ENCODE measurements around the gene KRTAP5-11.
"Not testable (repeated sequence)": the region's sequence is repeated elsewhere in the genome, so short reads cannot be mapped to it uniquely, and the experiment has no call there.

KRTAP5-11 gene

DNA sequence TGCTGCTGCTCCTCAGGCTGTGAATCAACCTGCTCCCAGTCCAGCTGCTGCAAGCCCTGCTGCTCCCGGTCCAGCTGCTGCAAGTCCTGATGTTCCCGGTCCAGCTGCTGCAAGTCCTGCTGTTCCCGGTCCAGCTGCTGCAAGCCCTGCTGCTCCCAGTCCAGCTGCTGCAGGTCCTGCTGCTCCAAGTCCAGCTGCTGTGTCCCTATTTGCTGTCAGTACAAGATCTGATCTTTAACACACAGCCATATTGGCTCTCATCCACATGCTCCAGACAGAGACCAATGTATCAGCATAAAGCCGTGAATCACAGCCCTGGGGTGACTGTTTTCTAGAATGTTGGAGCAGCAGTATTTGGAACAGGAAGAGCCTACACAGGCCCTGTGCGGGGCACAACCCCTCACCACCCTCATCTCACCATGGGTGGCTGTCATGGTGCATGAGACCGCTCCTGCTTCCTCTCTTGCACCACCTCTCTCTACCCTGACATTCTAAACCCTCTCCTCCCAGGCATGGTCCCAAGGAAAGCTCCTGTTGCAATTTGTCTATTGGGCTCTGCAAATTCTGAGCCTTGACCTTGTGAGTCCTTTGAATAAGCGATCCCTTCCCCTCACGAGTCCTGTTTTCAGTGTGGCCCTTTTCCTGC, 13.8 kb downstream of the KRTAP5-11 start:
- Histone ChIP-seq H3K36me3 (no peaks in the 10 kb centered on the region), H3K27me3 (no peaks in the 10 kb centered on the region), H3K9me3 (no peaks in the 10 kb centered on the region), H3K4me3 (ENCODE audit: low read depth, low read length) (no peak overlapping the region), H3K4me1 (no peaks in the 10 kb centered on the region)
- peak; percentile 25 for DNase-seq
- TF ChIP-seq, protein P1, sequence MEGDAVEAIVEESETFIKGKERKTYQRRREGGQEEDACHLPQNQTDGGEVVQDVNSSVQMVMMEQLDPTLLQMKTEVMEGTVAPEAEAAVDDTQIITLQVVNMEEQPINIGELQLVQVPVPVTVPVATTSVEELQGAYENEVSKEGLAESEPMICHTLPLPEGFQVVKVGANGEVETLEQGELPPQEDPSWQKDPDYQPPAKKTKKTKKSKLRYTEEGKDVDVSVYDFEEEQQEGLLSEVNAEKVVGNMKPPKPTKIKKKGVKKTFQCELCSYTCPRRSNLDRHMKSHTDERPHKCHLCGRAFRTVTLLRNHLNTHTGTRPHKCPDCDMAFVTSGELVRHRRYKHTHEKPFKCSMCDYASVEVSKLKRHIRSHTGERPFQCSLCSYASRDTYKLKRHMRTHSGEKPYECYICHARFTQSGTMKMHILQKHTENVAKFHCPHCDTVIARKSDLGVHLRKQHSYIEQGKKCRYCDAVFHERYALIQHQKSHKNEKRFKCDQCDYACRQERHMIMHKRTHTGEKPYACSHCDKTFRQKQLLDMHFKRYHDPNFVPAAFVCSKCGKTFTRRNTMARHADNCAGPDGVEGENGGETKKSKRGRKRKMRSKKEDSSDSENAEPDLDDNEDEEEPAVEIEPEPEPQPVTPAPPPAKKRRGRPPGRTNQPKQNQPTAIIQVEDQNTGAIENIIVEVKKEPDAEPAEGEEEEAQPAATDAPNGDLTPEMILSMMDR (IDR thresholded peaks at IDR 0.05; ENCODE audit: low read depth, low read length): no peak

- DNase-seq; H3K9me3 ChIP-seq; H3K4me1 ChIP-seq; H3K36me3 ChIP-seq; H3K27me3 ChIP-seq; H3K4me3 ChIP-seq (ENCODE audit: low read depth, low read length): not testable (repeated sequence)
Measured at GRCh38 chr11:71567633-71568032, 15.0 kb downstream of the KRTAP5-11 start.

DNA sequence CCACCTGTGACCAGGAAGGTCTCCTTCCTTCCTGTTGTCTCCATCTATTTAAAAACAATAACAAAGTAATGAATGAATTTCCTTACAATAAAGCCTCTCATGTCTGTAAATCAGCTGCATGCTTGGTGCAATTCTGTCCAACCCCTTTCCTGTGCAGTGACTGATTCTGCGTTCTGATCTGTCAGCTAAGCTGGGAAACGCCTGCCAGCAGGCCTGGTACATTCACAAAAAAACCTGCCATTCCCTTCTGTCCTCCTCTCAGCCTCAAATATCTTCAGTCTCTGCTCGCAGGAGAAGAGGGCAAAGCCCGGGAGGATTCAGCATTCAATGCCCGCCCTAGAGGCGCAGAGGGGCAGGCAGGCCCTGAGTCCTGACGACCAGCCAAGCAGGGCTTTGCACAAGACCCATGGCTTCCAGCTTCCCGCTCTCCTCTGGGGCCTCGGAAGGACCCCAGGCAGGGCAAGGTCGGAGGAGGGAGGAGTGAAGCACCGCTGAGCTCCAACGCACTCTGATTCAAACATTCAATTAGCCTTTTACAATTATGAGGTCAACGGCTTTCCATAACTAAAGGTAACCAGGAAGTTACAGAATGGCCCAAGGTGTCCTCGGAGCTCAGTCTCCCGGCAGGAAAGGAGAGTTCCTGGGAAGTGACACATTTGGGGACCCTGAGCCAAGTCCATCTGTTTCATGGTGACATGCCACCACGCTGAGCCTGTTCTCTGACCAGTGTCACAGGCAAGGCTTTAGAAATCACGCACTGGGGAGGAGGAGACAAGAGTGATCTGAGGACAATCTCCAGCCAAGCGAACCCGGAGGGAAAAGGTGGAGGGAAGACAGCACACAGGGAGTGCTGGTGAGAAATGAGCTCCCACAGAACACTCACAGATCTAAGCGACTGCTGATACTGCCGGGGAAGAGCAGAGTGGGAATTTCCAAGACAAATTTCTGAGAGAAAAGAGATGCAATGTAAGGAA, 15.8 kb downstream of the KRTAP5-11 start:
- not testable (repeated sequence) for H3K27me3 ChIP-seq; H3K4me1 ChIP-seq; DNase-seq; H3K36me3 ChIP-seq; H3K9me3 ChIP-seq; H3K4me3 ChIP-seq (ENCODE audit: low read depth, low read length)

DNA sequence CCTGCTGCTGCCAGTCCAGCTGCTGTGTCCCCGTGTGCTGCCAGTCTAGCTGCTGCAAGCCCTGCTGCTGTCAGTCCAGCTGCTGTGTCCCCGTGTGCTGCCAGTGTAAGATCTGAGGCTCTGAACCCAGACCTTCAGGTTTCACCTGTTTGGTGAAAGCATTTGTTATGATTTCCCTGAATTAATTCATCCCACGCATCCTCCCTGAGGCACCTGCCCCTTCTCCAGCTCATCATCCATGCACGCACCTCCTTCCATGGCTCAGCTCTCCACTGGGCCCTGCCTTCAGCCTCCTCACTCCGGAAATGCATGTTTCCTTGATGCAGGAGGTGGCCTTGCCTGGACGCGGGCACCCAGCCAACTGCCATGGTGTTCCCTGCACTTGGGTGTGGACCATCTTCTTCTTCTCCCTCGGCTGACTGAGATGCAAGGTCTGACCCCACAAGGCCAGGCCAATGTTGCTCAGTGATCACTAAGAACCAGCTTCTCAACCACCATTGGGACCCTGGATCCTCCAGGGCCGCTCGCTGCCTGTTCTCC, 16.5 kb downstream of the KRTAP5-11 start:
- Histone ChIP-seq H3K9me3 (no peaks in the 10 kb centered on the region), H3K36me3 (no peaks in the 10 kb centered on the region), H3K4me1 (no peaks in the 10 kb centered on the region), H3K4me3 (ENCODE audit: low read depth, low read length) (no peak overlapping the region), H3K27me3 (no peaks in the 10 kb centered on the region)
- DNase-seq: no peak
- TF ChIP-seq, protein P1 (IDR thresholded peaks at IDR 0.05; ENCODE audit: low read depth, low read length): no peak

GRCh38 chr11:71565263-71565662, 17.4 kb downstream of the KRTAP5-11 start, which contains the start of gene KRTAP5-10:
TSS of gene KRTAP5-10 (plus strand) at chr11:71565563. CDS start at chr11:71565588, 25 bp downstream.
- Histone ChIP-seq H3K27me3 (no peaks in the 10 kb centered on the region), H3K36me3 (no peaks in the 10 kb centered on the region), H3K4me1 (no peaks in the 10 kb centered on the region), H3K9me3 (no peaks in the 10 kb centered on the region), H3K4me3 (ENCODE audit: low read depth, low read length) (no peak within 1 kb of the TSS)
- TF ChIP-seq, protein P1 (IDR thresholded peaks at IDR 0.05; ENCODE audit: low read depth, low read length): no peak
- no peak for DNase-seq

- Histone ChIP-seq H3K27me3 (no peaks in the 10 kb centered on the region), H3K4me1 (no peaks in the 10 kb centered on the region), H3K9me3 (no peaks in the 10 kb centered on the region), H3K4me3 (ENCODE audit: low read depth, low read length) (no peak overlapping the region), H3K36me3 (no peaks in the 10 kb centered on the region)
- no peak for DNase-seq
- TF ChIP-seq, protein P1 (IDR thresholded peaks at IDR 0.05; ENCODE audit: low read depth, low read length): no peak
Measured at GRCh38 chr11:71564430-71564829, 18.2 kb downstream of the KRTAP5-11 start.

GRCh38 chr11:71563406-71563805, 19.3 kb downstream of the KRTAP5-11 start:
- H3K9me3 ChIP-seq: no peaks in the 10 kb centered on the region
- no peaks in the 10 kb centered on the region for H3K36me3 ChIP-seq
- TF ChIP-seq, protein P1 (IDR thresholded peaks at IDR 0.05; ENCODE audit: low read depth, low read length): peak; percentile 75
- no peak overlapping the region for H3K4me3 ChIP-seq (ENCODE audit: low read depth, low read length)
- peak; percentile 53 for DNase-seq
- no peaks in the 10 kb centered on the region for H3K4me1 ChIP-seq
- no peaks in the 10 kb centered on the region for H3K27me3 ChIP-seq

Measured in BE2C (cell line).